HCT116 (cell line): Measurements from ENCODE around the gene KRT6C.

Experiments used
- CEBPB ChIP-seq: IDR thresholded peaks from 2 replicates; pipeline ENCODE4 v1.6.1; 2012; ENCODE audit warnings: low read depth
- CTCF ChIP-seq, 3 experiments: fragments of 200-600 bp in 1 of 3; sonication (generic) in 1 of 3; IDR thresholded peaks in 2 of 3; conservative IDR thresholded peaks in 1 of 3; 2 replicates each; pipeline ENCODE4 v1.5.1; 2012 to 2017; ENCODE audit warnings: low read depth in 2 of 3, low read length in 2 of 3, antibody characterized with exemption in 1 of 3, borderline replicate concordance in 1 of 3, control low read depth in 1 of 3, mild to moderate bottlenecking in 1 of 3, mixed read lengths in 1 of 3, mixed run types in 1 of 3, moderate library complexity in 1 of 3; ENCODE audit not compliant: insufficient read depth in 1 of 3
- EZH2 ChIP-seq: fragments of 200-600 bp; sonication (generic); IDR thresholded peaks from 2 replicates; pipeline ENCODE4 v1.6.1; 2017; ENCODE audit warnings: antibody characterized with exemption, mixed run types
- JUND ChIP-seq: IDR thresholded peaks from 2 replicates; pipeline ENCODE4 v1.6.1; 2012
- MAX ChIP-seq: IDR thresholded peaks from 2 replicates; pipeline ENCODE4 v1.6.1; 2012
- POLR2A ChIP-seq: IDR thresholded peaks from 2 replicates; pipeline ENCODE4 v1.7.0; 2011; ENCODE audit warnings: borderline replicate concordance; ENCODE audit not compliant: insufficient read depth, insufficient read length; ENCODE audit errors: extremely low read depth
- POLR2AphosphoS5 ChIP-seq: IDR thresholded peaks from 2 replicates; pipeline ENCODE4 v1.6.1; 2011; ENCODE audit warnings: mild to moderate bottlenecking, low read depth, low read length, moderate library complexity
- RAD21 ChIP-seq: IDR thresholded peaks from 2 replicates; pipeline ENCODE4 v1.6.1; 2012; ENCODE audit warnings: low read depth, mild to moderate bottlenecking
- REST ChIP-seq: IDR thresholded peaks from 2 replicates; pipeline ENCODE4 v1.6.1; 2012; ENCODE audit warnings: low read depth
- SRF ChIP-seq: IDR thresholded peaks from 2 replicates; pipeline ENCODE4 v1.6.1; 2012; ENCODE audit warnings: low read depth
- YY1 ChIP-seq: IDR thresholded peaks from 2 replicates; pipeline ENCODE4 v1.6.1; 2011; ENCODE audit warnings: low read length, low read depth, moderate library complexity, mild to moderate bottlenecking; ENCODE audit not compliant: insufficient replicate concordance; ENCODE audit errors: extremely low read depth
- ZBTB33 ChIP-seq: IDR thresholded peaks from 2 replicates; pipeline ENCODE4 v1.6.1; 2011; ENCODE audit warnings: mild to moderate bottlenecking, low read length, moderate library complexity; ENCODE audit not compliant: insufficient replicate concordance; ENCODE audit errors: extremely low read depth
- ZNF274 ChIP-seq: fragments of 200-500 bp; sonication (Bioruptor generic); IDR thresholded peaks from 2 replicates; pipeline ENCODE4 v1.6.1; 2014; ENCODE audit warnings: mild to moderate bottlenecking, low read depth, low read length, inconsistent platforms
- TF ChIP-seq, protein P1 (sequence below): IDR thresholded peaks from 2 replicates; pipeline ENCODE4 v1.6.1; 2012

GRCh38 chr12:52474212-52474611 is 607 bp upstream of the KRT6C start:
- TF ChIP-seq SRF: no peak
- no peak for TF ChIP-seq YY1
- no peak for TF ChIP-seq ZBTB33
- TF ChIP-seq POLR2A: no peak
- TF ChIP-seq CEBPB: no peak
- TF ChIP-seq RAD21: no peak
- no peak for TF ChIP-seq CTCF (IDR thresholded peaks at IDR 0.05 in 2 of 3, conservative IDR thresholded peaks at IDR 0.05 in 1 of 3; ENCODE audit: borderline replicate concordance in 1 of 3, insufficient read depth in 1 of 3, low read depth in 2 of 3, low read length in 2 of 3)
- no peak for TF ChIP-seq JUND
- no peak for TF ChIP-seq ZNF274
- no peak for TF ChIP-seq EZH2
- no peak for TF ChIP-seq MAX
- no peak for TF ChIP-seq POLR2AphosphoS5
- TF ChIP-seq REST: no peak
- TF ChIP-seq, protein P1, sequence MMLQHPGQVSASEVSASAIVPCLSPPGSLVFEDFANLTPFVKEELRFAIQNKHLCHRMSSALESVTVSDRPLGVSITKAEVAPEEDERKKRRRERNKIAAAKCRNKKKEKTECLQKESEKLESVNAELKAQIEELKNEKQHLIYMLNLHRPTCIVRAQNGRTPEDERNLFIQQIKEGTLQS: no peak
